Measurements from ENCODE around the gene PRKG1. TPM values are rescaled to one million over a fixed set of nuclear protein-coding genes. Genes with fewer than 3 reads are reported as not detected.

PRKG1 gene
- total RNA-seq, 2 donors from 2014 or later, result 145 to 381 TPM

DNA sequence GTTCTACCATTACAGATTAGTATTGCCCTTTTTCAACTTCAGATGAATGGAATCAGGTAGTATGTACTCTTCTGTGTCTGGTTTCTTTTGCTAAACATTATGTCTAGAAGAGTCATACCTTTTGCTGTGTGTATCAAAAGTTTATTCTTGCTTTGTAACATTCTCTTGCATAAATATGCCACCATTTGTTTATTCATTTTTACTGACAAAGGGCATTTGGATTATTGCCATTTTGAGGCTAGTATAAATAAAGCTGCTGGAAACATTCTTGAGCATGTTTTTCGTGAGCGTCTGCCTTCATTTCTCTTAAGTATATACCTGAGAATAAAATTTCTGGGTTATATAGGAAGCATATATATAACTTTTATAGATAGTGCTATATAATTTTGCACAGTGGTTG lies 746.8 kb downstream of the PRKG1 start:
- H3K9me3 ChIP-seq, result no peaks in the 10 kb centered on the region
- TF ChIP-seq CTCF (IDR thresholded peaks at IDR 0.05), result no peak
- no peaks in the 10 kb centered on the region for H3K36me3 ChIP-seq
- no peak overlapping the region for H3K27ac ChIP-seq
- ATAC-seq (ENCODE audit: insufficient number of reproducible peaks, low FRiP score, low read depth), result no peak
- H3K27me3 ChIP-seq (replicated peaks; ENCODE audit: insufficient read depth), result no peaks in the 10 kb centered on the region
- DNase-seq (ENCODE audit: low spot score), result no peak
- no peak overlapping the region for H3K4me3 ChIP-seq
- H3K4me1 ChIP-seq (ENCODE audit: control insufficient read depth in 1 of 2, low read depth in 2 of 2), result peaks cover 4 to 16% of the 10 kb centered on the region in 2 donors

DNA sequence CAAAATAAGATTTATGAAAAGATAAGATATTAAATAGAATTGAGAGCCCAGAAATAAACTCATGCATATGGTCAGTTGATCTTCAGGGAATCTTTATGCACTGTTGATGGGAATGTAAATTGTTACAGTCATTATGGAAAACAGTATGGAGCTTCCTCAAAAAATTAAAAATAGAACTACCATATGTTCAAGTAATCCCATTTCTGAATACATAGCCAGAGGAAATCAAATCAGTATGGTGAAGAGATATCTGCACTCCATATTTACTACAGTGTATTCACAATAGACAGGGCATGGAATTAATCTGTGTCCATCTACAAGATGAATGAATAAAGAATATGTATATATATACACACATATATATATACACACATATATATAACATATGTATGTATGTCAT lies 747.5 kb downstream of the PRKG1 start:
- ATAC-seq (ENCODE audit: insufficient number of reproducible peaks, low FRiP score, low read depth) (no peak), DNase-seq (ENCODE audit: low spot score) (no peak)
- no peak for TF ChIP-seq CTCF (IDR thresholded peaks at IDR 0.05)
- Histone ChIP-seq H3K27me3 (replicated peaks; ENCODE audit: insufficient read depth) (no peaks in the 10 kb centered on the region), H3K36me3 (no peaks in the 10 kb centered on the region), H3K4me1 (ENCODE audit: control insufficient read depth in 1 of 2, low read depth in 2 of 2) (peaks cover 0 to 15% of the 10 kb centered on the region in 2 donors), H3K4me3 (no peak overlapping the region), H3K27ac (no peak overlapping the region), H3K9me3 (no peaks in the 10 kb centered on the region)

DNA sequence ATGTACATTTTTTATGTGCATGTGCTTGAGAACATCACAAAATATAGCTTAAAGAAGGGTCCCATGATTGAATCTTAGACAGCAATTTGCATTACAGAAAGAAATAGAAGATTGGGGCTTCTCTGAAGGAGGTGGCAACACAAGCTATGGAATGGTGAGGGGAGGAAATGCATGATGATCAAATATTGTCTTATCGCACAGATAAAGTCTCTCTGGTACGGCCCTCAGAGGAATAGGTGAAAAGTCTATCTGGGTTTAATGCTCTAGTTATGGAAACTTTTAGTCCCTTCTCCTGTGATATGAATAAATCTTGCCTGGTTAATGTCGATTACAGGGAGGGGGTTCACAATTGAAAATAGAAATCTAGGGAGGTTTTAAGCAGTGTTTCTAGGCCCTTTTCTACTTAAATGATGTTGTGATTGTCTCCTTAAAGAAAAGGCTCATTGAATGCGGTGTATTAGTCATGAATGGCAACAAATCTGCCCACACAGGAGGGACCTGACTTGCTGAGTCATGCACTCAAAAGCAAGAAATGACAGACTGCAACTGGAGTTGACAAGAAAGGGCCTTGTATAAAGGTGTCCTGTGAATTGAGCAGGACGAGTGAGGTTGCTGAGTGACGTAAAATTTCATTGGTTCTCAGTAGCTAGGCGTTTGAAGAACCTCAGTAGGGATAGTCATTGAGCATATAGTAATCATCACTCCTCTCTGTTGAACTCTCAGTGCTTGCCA lies 758.5 kb downstream of the PRKG1 start:
- no peak for DNase-seq (ENCODE audit: low spot score)
- TF ChIP-seq CTCF (IDR thresholded peaks at IDR 0.05), result no peak
- Histone ChIP-seq H3K27ac (peak overlapping the region in 1 of 2 donors; percentile 43), H3K9me3 (peaks cover 6% of the 10 kb centered on the region), H3K4me1 (ENCODE audit: control insufficient read depth in 1 of 2, low read depth in 2 of 2) (peaks cover 3 to 27% of the 10 kb centered on the region in 2 donors), H3K4me3 (no peak overlapping the region), H3K27me3 (replicated peaks; ENCODE audit: insufficient read depth) (no peaks in the 10 kb centered on the region), H3K36me3 (no peaks in the 10 kb centered on the region)
- peak; percentile 79 for ATAC-seq (ENCODE audit: insufficient number of reproducible peaks, low FRiP score, low read depth)

DNA sequence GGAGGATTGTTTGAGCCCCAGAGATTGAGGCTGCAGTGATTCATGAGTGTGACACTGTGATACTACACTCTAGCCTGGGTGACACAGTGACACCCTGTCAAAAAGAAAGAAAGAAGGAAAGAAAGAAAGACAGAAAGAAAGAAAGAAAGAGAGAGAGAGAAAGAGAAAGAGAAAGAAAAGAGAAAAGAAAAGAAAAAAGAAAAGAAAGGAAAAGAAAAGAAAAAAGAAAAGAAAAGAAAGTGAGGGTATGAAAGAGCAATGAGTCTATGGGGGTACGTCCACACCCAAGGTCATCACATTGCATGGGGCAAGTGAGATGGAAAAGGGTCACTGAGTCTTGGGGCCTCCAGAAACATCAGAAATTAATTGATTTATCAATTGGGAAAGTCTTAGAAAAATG lies 760.3 kb downstream of the PRKG1 start:
- ATAC-seq (ENCODE audit: insufficient number of reproducible peaks, low FRiP score, low read depth) (no peak), DNase-seq (ENCODE audit: low spot score) (no peak)
- peaks cover 6% of the 10 kb centered on the region for H3K9me3 ChIP-seq
- H3K27ac ChIP-seq, result no peak overlapping the region
- H3K36me3 ChIP-seq, result no peaks in the 10 kb centered on the region
- no peak overlapping the region for H3K4me3 ChIP-seq
- H3K4me1 ChIP-seq (ENCODE audit: control insufficient read depth in 1 of 2, low read depth in 2 of 2), result peaks cover 8 to 35% of the 10 kb centered on the region in 2 donors
- H3K27me3 ChIP-seq (replicated peaks; ENCODE audit: insufficient read depth), result no peaks in the 10 kb centered on the region
- TF ChIP-seq CTCF (IDR thresholded peaks at IDR 0.05), result no peak

GRCh38 chr10:51838471-51838870 lies 764.2 kb downstream of the PRKG1 start:
- Histone ChIP-seq H3K27me3 (replicated peaks; ENCODE audit: insufficient read depth) (no peaks in the 10 kb centered on the region), H3K4me1 (ENCODE audit: control insufficient read depth in 1 of 2, low read depth in 2 of 2) (peaks cover 8 to 33% of the 10 kb centered on the region in 2 donors), H3K9me3 (peaks cover 6% of the 10 kb centered on the region), H3K4me3 (no peak overlapping the region), H3K36me3 (no peaks in the 10 kb centered on the region), H3K27ac (peak overlapping the region in 1 of 2 donors; percentile 10)
- no peak for ATAC-seq (ENCODE audit: insufficient number of reproducible peaks, low FRiP score, low read depth)
- no peak for DNase-seq (ENCODE audit: low spot score)
- TF ChIP-seq CTCF (IDR thresholded peaks at IDR 0.05), result no peak

Data from thoracic aorta (tissue), 2 donors.